Transverse colon (tissue), 3 donors: ENCODE results near the gene ATF3.
"Not testable (repeated sequence)": the region's sequence is repeated elsewhere in the genome, so short reads cannot be mapped to it uniquely, and the experiment has no call there.

Experiments used
- CTCF ChIP-seq, 5 experiments: fragments of 200-600 bp in 3 of 5; fragments of 450-650 bp in 2 of 5; sonication (generic) in 3 of 5; IDR thresholded peaks; 1 replicate in 2 of 5; 2 replicates in 3 of 5; pipeline ENCODE4 v1.5.1; 2016 to 2017; ENCODE audit warnings: antibody characterized with exemption in 5 of 5, inconsistent platforms in 3 of 5, mild to moderate bottlenecking in 2 of 5, moderate library complexity in 1 of 5
- EP300 ChIP-seq: sonication (generic); formaldehyde crosslinking; IDR thresholded peaks from one replicate; pipeline ENCODE4 v1.6.1; 2017; ENCODE audit warnings: antibody characterized with exemption, low read depth
- POLR2A ChIP-seq: fragments of 450-650 bp; IDR thresholded peaks from one replicate; pipeline ENCODE4 v1.6.1; 2016; ENCODE audit warnings: antibody characterized with exemption, mild to moderate bottlenecking, moderate library complexity

GRCh38 chr1:212658250-212658649, 49.7 kb downstream of the ATF3 start:
- not testable (repeated sequence) for TF ChIP-seq CTCF (IDR thresholded peaks at IDR 0.05); EP300; POLR2A
